ENCODE data around the gene FERMT2. TPM values are rescaled to one million over a fixed set of nuclear protein-coding genes. Genes with fewer than 3 reads are reported as not detected.

Gene FERMT2
- total and polyA plus RNA-seq, 11 donors: 31.2 to 158 (median 104) TPM

GRCh38 chr14:52808101-52808500 is 142.7 kb downstream of the FERMT2 start:
- Histone ChIP-seq H3K27me3 (no peaks in the 10 kb centered on the region), H3K4me3 (no peak overlapping the region), H3K9me3 (no peaks in the 10 kb centered on the region), H3K36me3 (no peaks in the 10 kb centered on the region), H3K27ac (no peak overlapping the region), H3K4me1 (no peaks in the 10 kb centered on the region)
- TF ChIP-seq CTCF (IDR thresholded peaks at IDR 0.05): no peak
- no peak for TF ChIP-seq POLR2A (IDR thresholded peaks at IDR 0.05)
- no peak for ATAC-seq
- WGBS, 4 donors: 49 to 97% (median 95%) methylated on average over 1 of the region's 1 CpG
- intact Hi-C loops (cut with DNase I): no loop called here
- DNase-seq: no peak

Other genes starting within 250 kb of the FERMT2 start
- gene PSMC6, start 243.8 kb downstream of the FERMT2 start, total RNA-seq: 10 to 100 TPM; 74.3 to 90.7 (median 81.4) TPM
- gene PSMC6, start 243.8 kb downstream of the FERMT2 start, polyA plus RNA-seq: 100 to 1,000 TPM in 1 of 2 donors, 10 to 100 TPM in 1; 84.4 to 141 TPM
- gene STYX, start 220.9 kb downstream of the FERMT2 start, total RNA-seq: 10 to 100 TPM; 10.6 to 16.5 (median 12.9) TPM
- 1 to 10 TPM; 3.5 to 9.7 TPM for gene STYX, start 220.9 kb downstream of the FERMT2 start, polyA plus RNA-seq
- gene GNPNAT1, start 159.4 kb downstream of the FERMT2 start, total RNA-seq: 10 to 100 TPM in 4 of 9 donors, 1 to 10 TPM in 5; 5.3 to 12.8 (median 8.0) TPM
- gene GNPNAT1, start 159.4 kb downstream of the FERMT2 start, polyA plus RNA-seq: 10 to 100 TPM in 1 of 2 donors, 1 to 10 TPM in 1; 2.7 to 19.9 TPM
- gene DDHD1, start 202.3 kb upstream of the FERMT2 start, total RNA-seq: 10 to 100 TPM in 2 of 9 donors, 1 to 10 TPM in 7; 5.9 to 12.1 (median 7.8) TPM
- 1 to 10 TPM; 3.5 TPM for gene DDHD1, start 202.3 kb upstream of the FERMT2 start, polyA plus RNA-seq